HG03108 (cell line): Measurements from ENCODE around the gene FSTL4.

Experiments used
- ATAC-seq: cut with Tn5 transposase; IDR thresholded peaks from one replicate; pipeline ENCODE4 v1.9.1; 2021; ENCODE audit warnings: moderate library complexity; ENCODE audit not compliant: unreplicated experiment

FSTL4 gene

DNA sequence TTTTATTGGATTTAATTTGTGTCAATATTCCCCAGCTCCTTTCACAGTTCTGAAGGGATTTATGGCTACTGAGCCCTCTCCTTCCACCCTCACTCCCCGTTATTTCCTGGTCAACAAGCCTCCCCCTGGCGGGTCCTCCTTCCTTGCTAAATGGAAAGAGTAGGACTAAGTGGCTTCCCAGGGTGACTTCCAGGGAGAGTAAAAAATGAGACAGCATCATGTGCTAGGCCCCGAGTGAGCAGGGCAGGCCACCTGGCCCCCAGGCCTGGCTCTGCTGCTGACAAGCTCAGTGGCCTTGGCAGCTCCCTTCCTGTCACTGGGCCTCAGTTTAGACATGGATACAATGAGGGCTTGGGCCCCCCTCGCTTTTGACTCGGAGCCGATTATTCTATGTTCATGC, 359.3 kb downstream of the FSTL4 start:
- ATAC-seq, result no peak

GRCh38 chr5:133252133-133252480, 360.2 kb downstream of the FSTL4 start:
- ATAC-seq, result no peak

DNA sequence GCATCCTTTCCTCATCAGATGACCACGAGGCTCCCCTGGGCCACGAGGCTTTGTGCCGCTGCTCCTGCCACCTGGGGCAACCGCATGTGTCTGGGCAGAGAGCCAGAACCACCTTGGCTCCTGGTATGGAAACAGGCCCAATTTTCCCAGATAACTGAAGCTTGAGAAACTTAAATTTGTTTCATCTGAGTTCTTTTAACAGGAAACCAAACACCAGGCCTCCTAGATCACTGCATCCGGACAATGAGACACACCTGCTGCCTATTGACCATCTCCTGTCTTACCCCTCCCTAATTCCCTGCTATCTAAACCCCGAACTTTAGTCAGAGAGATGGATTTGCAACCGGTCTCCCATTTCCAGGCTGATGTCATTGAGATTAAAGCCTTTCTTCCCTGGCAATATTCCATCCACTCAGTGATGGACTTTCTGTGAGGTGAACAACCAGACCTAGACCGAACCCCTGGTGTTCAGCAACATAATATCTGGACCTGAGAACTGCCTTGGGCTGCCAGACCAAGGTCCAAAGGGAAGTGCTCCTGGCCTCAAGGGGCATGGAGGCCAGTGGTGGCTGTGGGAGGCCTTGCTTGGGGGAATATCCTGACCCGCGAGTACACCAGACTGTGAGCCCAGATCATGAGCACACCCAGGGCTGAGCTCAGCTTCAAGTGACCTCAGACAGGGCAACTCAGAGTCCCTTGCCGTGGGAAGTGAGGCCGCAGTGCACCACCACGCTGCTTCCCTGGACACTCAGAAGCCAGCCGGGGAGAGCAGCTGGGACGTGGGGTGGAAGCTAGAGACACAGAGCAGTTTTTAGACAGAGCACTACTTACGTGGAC, 360.8 kb downstream of the FSTL4 start:
- no peak for ATAC-seq

- ATAC-seq, result no peak
Measured at GRCh38 chr5:133250527-133250926, 361.8 kb downstream of the FSTL4 start.

- ATAC-seq, result no peak
Measured at GRCh38 chr5:133249593-133249992, 362.7 kb downstream of the FSTL4 start.

DNA sequence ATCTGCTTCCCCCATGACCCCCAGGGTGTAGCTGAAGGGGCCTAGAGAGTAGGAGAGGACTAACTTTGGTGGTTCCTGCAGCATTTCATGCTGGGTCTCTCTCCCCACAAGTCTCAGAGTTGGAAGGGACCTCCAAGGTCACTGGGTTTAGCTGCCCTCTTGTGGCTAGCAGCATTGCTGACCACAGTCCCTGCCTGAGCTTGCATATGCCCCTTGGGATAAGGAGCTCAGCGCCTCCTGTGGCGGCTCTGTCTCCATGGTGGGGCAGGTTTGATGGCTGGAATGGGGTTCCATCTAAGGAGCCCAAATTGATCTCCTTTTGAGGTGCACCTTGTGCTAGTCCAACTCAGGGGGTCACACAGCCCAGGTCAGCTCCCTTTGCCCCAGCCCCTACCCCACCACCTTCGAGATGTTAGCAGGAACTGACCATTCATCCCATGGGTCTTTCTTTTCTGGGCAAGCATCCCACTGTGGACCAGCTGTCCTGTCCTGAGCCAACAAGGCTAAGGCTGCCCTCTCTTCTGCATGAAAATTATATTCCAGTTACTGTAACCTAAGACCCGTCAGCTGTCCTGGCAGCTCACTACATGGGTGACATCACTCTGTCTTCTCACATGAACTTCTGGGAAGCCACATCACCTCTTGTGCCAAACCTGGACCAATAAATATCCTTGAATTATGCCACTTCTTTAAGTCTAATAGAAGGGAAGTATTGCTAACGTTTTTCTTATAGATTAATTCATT, 364.3 kb downstream of the FSTL4 start:
- no peak for ATAC-seq

DNA sequence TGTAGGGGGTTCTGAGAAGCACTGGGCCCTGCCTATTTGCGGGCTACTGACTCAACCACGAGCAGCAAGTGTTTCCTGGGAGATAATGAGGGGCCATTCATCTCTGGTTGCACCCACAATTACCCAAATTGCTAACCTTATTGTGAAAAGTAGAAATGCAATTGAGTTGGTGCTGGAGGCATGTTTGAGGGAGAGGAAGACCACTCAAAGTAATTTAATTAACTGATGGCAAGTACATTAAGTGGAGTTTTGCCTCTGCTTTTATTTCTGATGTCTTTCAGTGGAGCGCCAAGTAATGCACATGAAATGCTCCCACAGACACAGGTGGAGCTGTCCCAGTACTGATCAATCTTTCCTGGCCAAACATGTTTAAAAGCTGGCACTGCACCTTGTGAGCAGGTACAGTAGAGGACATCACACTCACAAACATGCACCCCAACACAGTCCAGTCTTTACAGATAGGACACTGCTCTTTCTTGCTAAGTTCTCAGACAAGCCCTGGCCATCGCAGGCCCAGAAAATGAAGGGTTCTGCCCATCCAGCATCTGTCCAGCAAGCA, 365.1 kb downstream of the FSTL4 start:
- ATAC-seq, result no peak

DNA sequence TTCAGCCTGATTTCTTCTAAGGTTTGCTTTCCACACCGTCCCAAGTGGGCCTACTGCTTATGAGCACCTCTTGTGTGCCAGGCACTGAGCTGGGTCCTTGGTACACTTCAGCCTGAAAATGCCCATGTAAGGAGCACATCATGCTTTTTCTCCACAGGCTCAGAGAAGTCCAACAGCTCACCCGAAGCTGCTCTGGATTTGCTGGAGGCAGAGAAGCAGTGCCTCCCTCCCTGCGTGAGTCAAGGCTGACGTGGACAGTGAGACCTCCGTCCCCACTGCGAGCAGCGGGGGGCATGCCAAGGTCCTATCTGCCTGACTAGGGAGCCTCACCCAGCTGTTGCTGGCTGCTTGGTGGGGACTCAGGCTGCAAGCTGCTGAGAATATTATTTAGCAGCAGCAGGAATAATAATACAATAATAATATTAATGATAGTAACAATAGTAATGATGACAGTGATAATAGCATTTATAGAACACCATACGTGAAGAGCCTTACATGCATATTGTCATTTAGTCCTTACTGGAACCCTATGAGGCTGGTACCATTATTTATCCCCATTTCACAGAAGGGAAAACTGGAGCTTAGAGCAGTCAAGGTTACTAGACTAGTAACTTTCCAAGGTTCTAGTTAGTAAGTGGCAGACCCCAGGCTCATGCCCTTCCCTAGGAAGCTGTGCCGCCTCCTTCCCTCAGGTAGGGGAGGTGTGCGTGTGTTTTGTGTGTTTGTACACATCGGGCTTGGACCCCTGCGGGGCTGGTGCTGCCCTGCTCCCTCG, 365.8 kb downstream of the FSTL4 start:
- ATAC-seq, result no peak

- no peak for ATAC-seq
Measured at GRCh38 chr5:133246053-133246370, 366.3 kb downstream of the FSTL4 start.

DNA sequence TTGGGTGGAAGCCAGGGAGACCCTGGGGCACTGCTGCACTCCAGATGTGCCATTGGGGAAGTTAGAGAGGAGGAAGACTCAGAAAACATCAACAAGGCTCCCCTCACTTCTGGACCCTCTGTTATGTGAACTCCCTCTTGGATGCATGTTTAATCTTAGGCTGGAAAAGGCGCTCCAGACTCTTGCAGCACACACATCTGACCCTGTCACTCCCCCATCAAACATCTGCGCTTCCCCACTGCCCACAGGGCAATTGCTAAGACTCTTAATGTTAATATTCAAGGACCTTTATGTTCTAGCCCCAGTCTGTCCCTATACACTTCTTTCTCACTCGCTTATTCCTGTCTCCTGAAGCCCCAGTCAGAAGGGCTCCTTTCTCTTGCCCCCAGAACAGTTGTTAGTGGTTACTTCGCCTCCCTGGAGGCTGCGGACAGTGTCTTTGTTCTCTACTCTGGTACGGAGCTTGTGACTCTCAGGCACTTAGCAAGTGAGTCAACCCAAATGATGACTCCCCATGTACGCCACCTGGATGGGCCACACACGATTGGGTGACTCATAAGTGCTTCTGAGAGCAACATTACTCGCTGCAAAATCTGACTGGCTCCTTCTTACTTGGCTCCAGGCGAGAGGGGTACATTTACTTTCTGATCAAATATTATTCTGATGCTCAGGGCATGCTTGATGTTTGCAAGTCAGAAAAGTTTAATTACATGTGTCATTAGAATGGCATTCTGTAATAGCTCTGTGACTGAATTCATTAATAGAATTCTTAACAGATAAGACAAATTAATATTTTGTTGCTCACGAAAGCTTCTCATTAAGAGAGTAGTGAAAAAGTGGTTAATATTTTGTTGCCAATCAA, 366.9 kb downstream of the FSTL4 start:
- ATAC-seq, result no peak

DNA sequence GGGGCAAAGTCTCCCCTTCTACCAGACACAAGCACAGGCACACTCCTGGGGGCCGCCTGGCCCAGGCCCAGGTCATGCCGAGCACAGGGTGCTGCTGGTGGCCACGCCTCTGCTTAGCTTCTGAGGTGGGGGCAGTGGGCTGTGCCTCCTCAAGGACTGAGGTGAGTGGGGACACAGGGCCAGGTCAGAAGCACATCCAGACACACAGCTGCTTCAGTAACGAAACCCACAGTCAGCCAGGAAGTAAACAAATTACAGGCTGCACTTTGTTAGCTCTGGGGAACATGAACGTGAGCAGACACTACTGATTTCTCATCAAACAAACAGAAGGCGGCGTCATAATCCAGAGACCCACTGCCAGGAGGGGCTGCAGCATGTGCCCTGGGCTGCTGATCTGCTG, 368.1 kb downstream of the FSTL4 start:
- peak; percentile 59 for ATAC-seq

- no peak for ATAC-seq
Measured at GRCh38 chr5:133243196-133243595, 369.1 kb downstream of the FSTL4 start.

DNA sequence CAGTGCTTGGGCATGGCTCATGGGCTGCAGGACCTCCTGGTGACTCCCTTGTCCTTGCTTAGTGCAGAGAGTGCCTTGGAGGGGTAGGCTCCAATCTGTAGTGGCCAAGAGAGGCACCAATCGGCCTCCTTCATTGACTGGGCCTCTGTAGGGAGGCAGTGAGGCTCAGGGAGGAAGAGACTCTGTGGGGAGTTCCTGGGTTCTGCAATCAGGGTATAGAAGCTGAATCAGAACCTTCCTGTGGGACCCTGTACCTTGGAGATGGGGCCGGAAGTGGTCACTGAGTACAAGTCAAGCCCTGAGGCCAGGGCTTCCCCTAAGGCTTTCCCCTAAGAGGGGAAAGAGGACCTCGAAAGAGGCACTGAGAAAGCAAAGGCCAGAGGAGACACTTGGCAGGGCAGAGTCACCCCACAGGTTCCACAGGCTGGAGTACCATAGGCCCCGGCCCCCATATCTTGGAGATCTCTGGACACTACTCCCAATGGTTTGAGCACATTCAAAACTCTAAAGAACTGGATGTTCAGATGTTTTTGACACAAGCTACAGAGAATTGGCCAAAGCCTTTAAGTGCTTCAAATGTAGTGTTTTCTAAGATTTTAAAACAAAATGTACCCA, 370.0 kb downstream of the FSTL4 start:
- peak; percentile 52 for ATAC-seq

DNA sequence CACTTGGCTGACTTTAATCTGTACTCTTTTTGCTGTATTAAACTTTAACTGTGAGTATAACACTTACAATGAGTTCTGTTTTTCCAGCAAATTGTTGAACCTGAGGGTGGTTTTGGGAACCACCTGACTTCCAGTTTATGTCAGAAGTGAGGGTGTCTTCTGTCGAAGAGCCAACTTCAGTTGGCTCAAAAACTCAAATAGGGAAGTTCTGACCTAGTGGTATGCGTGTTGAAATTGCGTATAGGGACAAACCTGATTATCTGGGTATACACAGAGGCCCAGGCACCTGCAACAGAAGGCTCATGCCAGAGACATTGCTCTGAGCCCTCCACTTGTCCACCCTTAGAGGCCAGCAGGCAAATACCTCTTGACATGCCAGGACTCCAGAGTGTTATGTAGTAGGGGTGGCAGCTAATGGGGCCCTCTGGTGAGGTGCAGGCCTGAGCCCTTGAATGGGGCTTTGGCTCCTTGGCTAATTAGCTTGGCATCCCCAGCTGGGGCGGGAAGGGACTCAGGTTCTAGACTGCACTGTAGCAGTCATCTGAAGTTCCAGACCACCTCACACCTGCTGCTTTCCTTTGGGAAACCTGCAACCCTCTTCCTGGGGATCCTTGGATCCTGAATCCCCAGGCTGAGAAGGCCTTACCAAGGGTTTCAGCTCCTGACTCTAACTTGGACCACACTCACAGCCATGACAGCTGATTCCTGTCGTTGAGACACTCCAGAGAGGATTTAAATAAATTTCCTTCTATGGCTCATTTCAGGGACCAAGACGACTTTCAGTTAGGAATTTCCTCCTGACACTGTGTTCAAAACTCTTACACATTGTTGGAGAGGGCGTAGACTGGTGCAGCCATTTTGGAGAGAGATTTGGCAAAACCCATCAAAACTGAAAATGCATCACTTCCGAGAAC, 370.9 kb downstream of the FSTL4 start:
- no peak for ATAC-seq

DNA sequence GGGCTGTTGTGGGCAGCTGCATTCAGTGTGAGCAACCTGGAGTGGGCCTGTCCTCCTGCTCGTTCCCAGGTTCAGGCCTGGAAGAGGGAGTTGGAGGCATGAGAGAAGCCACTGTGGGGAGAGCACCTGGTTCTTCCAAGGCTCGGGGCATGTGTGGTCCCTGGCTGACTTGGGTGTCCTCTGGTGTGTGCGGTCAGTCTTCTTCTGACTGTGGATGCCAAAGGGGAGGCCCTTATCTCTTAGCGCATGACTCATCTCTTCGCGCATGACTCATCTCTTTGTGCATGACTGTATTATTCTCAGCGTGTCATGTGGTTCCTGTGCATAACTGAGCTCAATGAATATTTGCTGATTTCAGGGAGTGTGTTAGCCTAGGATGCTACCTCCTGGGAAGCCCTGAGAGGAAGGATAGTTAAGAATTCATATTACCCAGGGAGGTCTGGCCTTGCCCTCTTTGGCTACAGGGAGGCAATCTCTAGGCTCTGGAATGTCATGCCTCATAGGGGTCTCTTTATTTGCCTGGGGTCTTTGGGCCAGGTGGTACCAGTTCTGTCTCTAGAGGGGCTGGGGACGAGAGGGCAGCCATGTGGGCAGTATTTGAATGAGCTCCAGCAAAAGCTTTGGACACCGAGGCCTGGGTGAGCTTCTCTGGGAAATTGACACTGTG, 371.8 kb downstream of the FSTL4 start:
- ATAC-seq, result peak; percentile 46

GRCh38 chr5:133238426-133239205, 373.7 kb downstream of the FSTL4 start:
- no peak for ATAC-seq

GRCh38 chr5:133236976-133237375, 375.4 kb downstream of the FSTL4 start:
- no peak for ATAC-seq

DNA sequence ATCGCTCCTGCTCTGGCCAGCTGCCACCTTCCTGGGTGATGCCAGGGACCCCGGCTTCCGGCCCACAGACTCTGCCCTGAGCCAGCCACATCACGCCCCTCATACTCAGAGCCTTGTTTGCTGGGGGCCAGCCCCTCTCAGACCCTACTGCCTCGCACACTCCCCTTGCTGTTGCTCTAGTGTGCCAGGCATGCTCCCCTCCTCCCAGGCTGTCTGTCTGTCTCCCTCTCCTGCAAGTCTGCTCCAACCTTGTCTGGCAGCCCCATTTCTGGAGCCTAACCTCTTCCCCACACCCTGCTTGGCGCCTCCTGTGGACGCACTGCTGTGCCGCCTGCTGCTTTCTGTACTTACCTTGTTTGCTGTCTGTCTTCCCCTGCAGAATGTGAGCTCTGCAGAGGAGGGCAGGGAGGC, 375.8 kb downstream of the FSTL4 start:
- ATAC-seq, result no peak
